ENCODE data around the gene TNFAIP8L2. TPM values are rescaled to one million over a fixed set of nuclear protein-coding genes. Genes with fewer than 3 reads are reported as not detected.

The TNFAIP8L2 gene
- total and polyA plus RNA-seq, 2 of the 4 experiments (the other 2 are of a cell fraction), result not detected

- peaks cover 7 to 14% of the 10 kb centered on the region in 2 experiments; a peak in 3 of 4 replicates for H3K79me1 ChIP-seq (ENCODE audit: low read depth in 1 of 2, low read length in 2 of 2)
- no TSS peak for BruUV-seq (replicated peaks)
- WGBS, 2 experiments (ENCODE audit: extremely low coverage in 2 of 2, insufficient read length in 1 of 2), result no CpG with 5 or more reads among the region's 14 CpGs
- peak overlapping the region; percentile 55 for H3K4me2 ChIP-seq (ENCODE audit: low read depth, low read length)
- H3K56ac ChIP-seq (ENCODE audit: extremely low read depth, insufficient read depth, low read length), result no peak overlapping the region
- intact Hi-C loops (cut with micrococcal nuclease) (loop anchor here (1.0 to 5.0 kb wide), 4 partner anchors 55 to 541 kb away; no protein-coding TSS in a partner anchor), dilution Hi-C loops (cut with HindIII; ENCODE audit: low sequenced_read_pairs, unreplicated experiment) (no loop called here), in situ Hi-C loops (cut with MboI; ENCODE audit: low sequenced_read_pairs) (loop anchor here (5.0 to 10.0 kb wide), 2 partner anchors 56 to 208 kb away; partner anchors contain the start of gene PSMD4)
- H3K4ac ChIP-seq (ENCODE audit: low read depth, low read length), result no peak overlapping the region; the same call in 1 of the 2 replicates
- no peak overlapping the region for H3K18ac ChIP-seq (ENCODE audit: low read depth, low read length)
- peak; percentile 85 for DNase-seq
- no peak overlapping the region for H2AK9ac ChIP-seq (replicated peaks; ENCODE audit: low read depth, low read length, poor library complexity)
- peak overlapping the region; percentile 77 for H2AFZ ChIP-seq (replicated peaks; ENCODE audit: low read length, poor library complexity)
- no peak overlapping the region for H3K23ac ChIP-seq (ENCODE audit: low read depth, low read length)
- peaks cover 5% of the 10 kb centered on the region; the same call in 1 of the 2 replicates for H3K9me1 ChIP-seq (ENCODE audit: insufficient read depth, low read length)
- no peak overlapping the region for H2BK20ac ChIP-seq (ENCODE audit: low read depth, low read length)
- no peak overlapping the region for H3K14ac ChIP-seq (replicated peaks; ENCODE audit: low read depth, low read length)
- H4K5ac ChIP-seq (ENCODE audit: low read depth, low read length), result 0 out of 2 replicates have a peak overlapping the region, but pooled peaks have one; percentile 24
- CTCF ChIA-PET, result no interaction called here
- peak overlapping the region in 1 of 2 experiments; percentile 87; a peak in 1 of 4 replicates for H4K8ac ChIP-seq (ENCODE audit: low read depth in 2 of 2, low read length in 2 of 2)
- TF ChIP-seq, protein P1, sequence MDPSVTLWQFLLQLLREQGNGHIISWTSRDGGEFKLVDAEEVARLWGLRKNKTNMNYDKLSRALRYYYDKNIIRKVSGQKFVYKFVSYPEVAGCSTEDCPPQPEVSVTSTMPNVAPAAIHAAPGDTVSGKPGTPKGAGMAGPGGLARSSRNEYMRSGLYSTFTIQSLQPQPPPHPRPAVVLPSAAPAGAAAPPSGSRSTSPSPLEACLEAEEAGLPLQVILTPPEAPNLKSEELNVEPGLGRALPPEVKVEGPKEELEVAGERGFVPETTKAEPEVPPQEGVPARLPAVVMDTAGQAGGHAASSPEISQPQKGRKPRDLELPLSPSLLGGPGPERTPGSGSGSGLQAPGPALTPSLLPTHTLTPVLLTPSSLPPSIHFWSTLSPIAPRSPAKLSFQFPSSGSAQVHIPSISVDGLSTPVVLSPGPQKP (IDR thresholded peaks at IDR 0.05; ENCODE audit: borderline replicate concordance, low read depth, low read length), result no peak
- TF ChIP-seq NFE2L2 (IDR thresholded peaks at IDR 0.05; ENCODE audit: low read depth, low read length) (no peak), RAD21 (IDR thresholded peaks at IDR 0.05; ENCODE audit: low read length) (peak; percentile 59), CTCF (conservative IDR thresholded peaks at IDR 0.05; ENCODE audit: low read depth, low read length) (peak; percentile 72), CEBPB (IDR thresholded peaks at IDR 0.05; ENCODE audit: low read depth, low read length) (no peak), SMC3 (IDR thresholded peaks at IDR 0.05; ENCODE audit: low read depth, low read length) (peak; percentile 61)
- H4K91ac ChIP-seq (ENCODE audit: insufficient read depth, low read depth, low read length), result no peak overlapping the region
- no peak overlapping the region for H3K27ac ChIP-seq (ENCODE audit: insufficient read depth, low read length)
- POLR2A ChIA-PET (ENCODE audit: unreplicated experiment), result no interaction called here
- peak; percentile 30 for ATAC-seq (ENCODE audit: low read depth)
- no peak overlapping the region; the same call in 1 of the 2 replicates for H2AK5ac ChIP-seq (ENCODE audit: low read depth, low read length)
- no peak overlapping the region; the same call in 2 of the 3 replicates for H2BK15ac ChIP-seq (ENCODE audit: low read depth, low read length)
- no peaks in the 10 kb centered on the region for H3K36me3 ChIP-seq (ENCODE audit: control insufficient read depth, insufficient read depth, low read length)
- peaks cover 4% of the 10 kb centered on the region; the same call in 1 of the 2 replicates for H3K4me1 ChIP-seq (ENCODE audit: control insufficient read depth, insufficient read depth, low read length)
- no peak overlapping the region for H3K9ac ChIP-seq (ENCODE audit: low read depth, low read length)
- peaks cover 15% of the 10 kb centered on the region for H4K20me1 ChIP-seq (ENCODE audit: insufficient read depth, low read length)
- no peaks in the 10 kb centered on the region for H3K27me3 ChIP-seq (ENCODE audit: control insufficient read depth, insufficient read depth, low read length)
- peak overlapping the region; percentile 53; the same call in 1 of the 2 replicates for H2BK120ac ChIP-seq (ENCODE audit: low read depth, low read length)
- H3K4me3 ChIP-seq (ENCODE audit: insufficient read depth, low read depth, low read length), result no peak overlapping the region
- H3K9me3 ChIP-seq (ENCODE audit: control insufficient read depth, insufficient read depth, low read length), result no peaks in the 10 kb centered on the region
- H2BK5ac ChIP-seq (ENCODE audit: low read depth, low read length, poor library complexity, severe bottlenecking), result peak overlapping the region; percentile 55
Measured at GRCh38 chr1:151196292-151196800, 39.9 kb downstream of the TNFAIP8L2 start.

Data from IMR-90 (cell line).